Endothelial cell of umbilical vein (primary cell): ENCODE results near the gene PLXND1.

Experiments
- EZH2 ChIP-seq: IDR thresholded peaks from 2 replicates; pipeline ENCODE4 v1.6.1; 2012; ENCODE audit warnings: borderline replicate concordance, low read depth, mild to moderate bottlenecking, moderate library complexity, low read length, inconsistent platforms; ENCODE audit not compliant: severe bottlenecking
- POLR2A ChIP-seq: IDR thresholded peaks from 2 replicates; pipeline ENCODE4 v1.6.1; 2012; ENCODE audit warnings: low read depth, mild to moderate bottlenecking, control low read depth, low read length
- POLR2AphosphoS5 ChIP-seq: IDR thresholded peaks from 2 replicates; pipeline ENCODE4 v1.6.1; 2012; ENCODE audit warnings: low read depth, mild to moderate bottlenecking, control low read depth, low read length, moderate library complexity; ENCODE audit not compliant: insufficient read depth
- TF ChIP-seq, protein P1 (sequence below), 2 donors: IDR thresholded peaks; 1 replicate in 1 of 2; 2 replicates in 1 of 2; pipeline ENCODE4 v1.5.1; 2011; ENCODE audit warnings: low read length in 2 of 2, mild to moderate bottlenecking in 2 of 2, moderate library complexity in 2 of 2, control low read depth in 1 of 2, inconsistent platforms in 1 of 2, low read depth in 1 of 2; ENCODE audit not compliant: insufficient read depth in 1 of 2; ENCODE audit errors: extremely low read depth in 1 of 2
- TF ChIP-seq, protein P2 (sequence below): IDR thresholded peaks from 2 replicates; pipeline ENCODE4 v1.6.1; 2011; ENCODE audit not compliant: insufficient read depth, insufficient read length

DNA sequence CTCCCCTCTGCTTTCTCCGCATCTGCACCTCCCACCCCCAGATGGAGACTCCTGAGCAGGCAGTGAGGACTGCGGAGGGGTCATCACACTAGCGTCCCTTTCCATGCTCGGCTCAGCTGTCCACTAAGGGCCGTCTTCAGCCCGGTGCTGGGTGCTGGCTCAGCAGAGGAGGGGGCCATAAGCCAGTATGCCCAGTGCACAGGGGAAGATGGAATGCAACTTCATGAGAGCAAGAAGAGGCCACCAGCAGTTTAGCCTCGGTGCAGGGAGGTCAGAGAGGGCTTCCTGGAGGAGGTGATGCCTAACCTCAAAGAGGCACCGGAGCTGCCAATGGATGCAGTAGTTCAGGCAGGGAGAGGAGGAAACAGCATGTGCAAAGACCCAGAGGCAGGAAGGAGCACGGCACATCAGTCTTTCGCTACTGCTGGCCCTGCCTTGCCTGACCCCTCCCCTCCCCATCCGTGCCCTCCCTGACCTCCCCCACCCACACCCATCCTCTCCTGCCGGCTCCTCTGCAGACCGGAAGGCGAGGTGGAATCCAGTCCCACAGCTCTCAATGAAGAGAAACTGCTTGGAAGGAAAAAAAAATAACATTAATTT, 15.2 kb upstream of the PLXND1 start:
- TF ChIP-seq, protein P1, sequence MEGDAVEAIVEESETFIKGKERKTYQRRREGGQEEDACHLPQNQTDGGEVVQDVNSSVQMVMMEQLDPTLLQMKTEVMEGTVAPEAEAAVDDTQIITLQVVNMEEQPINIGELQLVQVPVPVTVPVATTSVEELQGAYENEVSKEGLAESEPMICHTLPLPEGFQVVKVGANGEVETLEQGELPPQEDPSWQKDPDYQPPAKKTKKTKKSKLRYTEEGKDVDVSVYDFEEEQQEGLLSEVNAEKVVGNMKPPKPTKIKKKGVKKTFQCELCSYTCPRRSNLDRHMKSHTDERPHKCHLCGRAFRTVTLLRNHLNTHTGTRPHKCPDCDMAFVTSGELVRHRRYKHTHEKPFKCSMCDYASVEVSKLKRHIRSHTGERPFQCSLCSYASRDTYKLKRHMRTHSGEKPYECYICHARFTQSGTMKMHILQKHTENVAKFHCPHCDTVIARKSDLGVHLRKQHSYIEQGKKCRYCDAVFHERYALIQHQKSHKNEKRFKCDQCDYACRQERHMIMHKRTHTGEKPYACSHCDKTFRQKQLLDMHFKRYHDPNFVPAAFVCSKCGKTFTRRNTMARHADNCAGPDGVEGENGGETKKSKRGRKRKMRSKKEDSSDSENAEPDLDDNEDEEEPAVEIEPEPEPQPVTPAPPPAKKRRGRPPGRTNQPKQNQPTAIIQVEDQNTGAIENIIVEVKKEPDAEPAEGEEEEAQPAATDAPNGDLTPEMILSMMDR (IDR thresholded peaks at IDR 0.05; ENCODE audit: extremely low read depth in 1 of 2, insufficient read depth in 1 of 2, low read depth in 1 of 2, low read length in 2 of 2), result no peak
- TF ChIP-seq, protein P2, sequence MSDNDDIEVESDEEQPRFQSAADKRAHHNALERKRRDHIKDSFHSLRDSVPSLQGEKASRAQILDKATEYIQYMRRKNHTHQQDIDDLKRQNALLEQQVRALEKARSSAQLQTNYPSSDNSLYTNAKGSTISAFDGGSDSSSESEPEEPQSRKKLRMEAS, result no peak
- TF ChIP-seq POLR2A, result no peak
- no peak for TF ChIP-seq POLR2AphosphoS5
- TF ChIP-seq EZH2, result no peak
